Stimulated activated memory B cell treated with anti-CD40 and anti-IgM and Interleukin-4, amounts not matched to agents 10 μg/mL and 1 μg/mL and 100 μg/mL, for 72 hours (primary cell): ENCODE data around the gene HEXD.
"Not testable (repeated sequence)": the region's sequence is repeated elsewhere in the genome, so short reads cannot be mapped to it uniquely, and the experiment has no call there.

ENCODE experiments used
- ATAC-seq: fragments of 150-1000 bp; cut with Tn5 transposase; 2 replicates; pipeline ENCODE4 v1.10.0; 2021
- H3K27ac Mint-ChIP-seq: one replicate; pipeline ENCODE4 v1.8.0; 2022; ENCODE audit warnings: mild to moderate bottlenecking, mixed read lengths
- H3K27me3 Mint-ChIP-seq: one replicate; pipeline ENCODE4 v1.8.0; 2022; ENCODE audit warnings: mixed read lengths
- H3K36me3 Mint-ChIP-seq: one replicate; pipeline ENCODE4 v1.8.0; 2022; ENCODE audit warnings: mixed read lengths
- H3K4me1 Mint-ChIP-seq: one replicate; pipeline ENCODE4 v1.8.0; 2022; ENCODE audit warnings: mixed read lengths
- H3K4me3 Mint-ChIP-seq: one replicate; pipeline ENCODE4 v1.8.0; 2022; ENCODE audit warnings: mild to moderate bottlenecking, moderate library complexity, mixed read lengths
- H3K9me3 Mint-ChIP-seq: one replicate; pipeline ENCODE4 v1.8.0; 2022; ENCODE audit warnings: mixed read lengths

Gene HEXD

DNA sequence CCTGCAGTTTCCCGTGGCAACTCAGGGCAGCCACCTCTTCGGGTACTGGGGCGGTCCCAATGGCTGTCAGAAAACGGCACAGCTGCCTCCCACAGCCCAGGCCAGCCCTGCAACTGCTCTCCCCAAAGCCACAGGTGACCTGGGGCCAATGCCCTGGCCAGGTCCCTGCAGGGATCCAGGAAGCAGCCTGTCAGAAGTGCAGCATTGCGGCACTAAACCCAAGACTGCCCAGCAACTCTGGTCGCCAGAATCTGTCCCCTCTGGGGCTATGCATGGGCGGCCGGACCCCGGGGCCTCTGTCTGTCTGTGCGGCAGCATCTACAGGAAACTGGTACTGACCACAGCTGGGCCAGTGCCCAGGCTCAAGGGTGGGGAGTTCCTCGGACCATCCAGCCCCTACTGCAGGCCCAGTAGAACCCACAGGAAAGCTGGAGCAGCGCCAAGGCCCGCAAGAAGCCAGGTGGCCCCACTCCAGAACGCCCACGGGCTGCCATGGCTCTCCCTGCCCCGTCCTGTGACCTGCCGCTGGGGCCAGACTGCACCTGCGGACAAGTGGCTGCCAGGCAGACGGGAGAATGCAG lies 26.9 kb downstream of the HEXD start:
- Mint-ChIP-seq H3K4me1 (peaks cover 66% of the 10 kb centered on the region), H3K4me3 (no peak overlapping the region), H3K9me3 (no peaks in the 10 kb centered on the region), H3K27ac (no peak overlapping the region), H3K36me3 (peaks cover 35% of the 10 kb centered on the region), H3K27me3 (no peaks in the 10 kb centered on the region)
- ATAC-seq = no peak

DNA sequence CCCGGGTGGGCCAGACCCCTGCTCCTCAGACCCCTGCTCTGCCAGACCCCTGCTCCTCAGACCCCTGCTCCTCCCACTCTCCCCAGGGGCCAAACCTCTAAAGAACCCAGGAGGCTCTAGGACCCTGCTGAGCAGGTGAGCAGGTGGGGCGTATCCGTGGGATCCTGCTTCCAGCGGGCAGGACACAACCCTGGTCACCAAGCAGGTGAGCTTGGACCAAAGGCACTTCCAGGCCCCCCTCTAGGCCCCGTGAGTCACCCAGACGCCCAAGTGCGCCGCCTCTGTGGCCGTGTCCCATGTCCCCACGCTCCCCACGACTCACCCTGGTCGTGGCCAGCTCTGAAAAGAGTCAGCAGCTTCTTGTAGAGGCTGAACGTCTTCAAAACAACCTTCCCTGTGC lies 27.4 kb downstream of the HEXD start:
- H3K27ac Mint-ChIP-seq = no peak overlapping the region
- peaks cover 61% of the 10 kb centered on the region for H3K4me1 Mint-ChIP-seq
- H3K27me3 Mint-ChIP-seq = no peaks in the 10 kb centered on the region
- no peaks in the 10 kb centered on the region for H3K9me3 Mint-ChIP-seq
- H3K36me3 Mint-ChIP-seq = peaks cover 35% of the 10 kb centered on the region
- ATAC-seq = no peak
- no peak overlapping the region for H3K4me3 Mint-ChIP-seq

DNA sequence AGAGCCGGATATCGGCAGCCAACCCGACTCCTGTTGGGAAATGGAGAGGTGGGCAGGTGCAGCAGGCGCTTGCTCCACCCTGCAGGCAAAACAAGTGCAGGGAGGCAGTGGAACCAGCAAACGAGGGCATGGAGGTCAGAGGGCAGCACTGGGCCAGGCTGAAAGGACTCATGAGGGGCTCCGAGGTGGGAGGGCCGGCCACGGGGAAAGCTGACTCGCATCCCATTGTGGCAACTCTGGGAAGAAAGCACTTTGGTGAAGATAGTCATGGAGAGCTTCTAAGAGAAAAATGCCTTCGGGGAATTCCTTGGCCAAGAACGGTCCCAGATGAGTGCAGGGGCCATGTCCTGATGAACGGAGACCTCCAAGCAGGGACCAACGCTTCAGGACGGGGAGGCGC lies 28.0 kb downstream of the HEXD start:
- H3K4me1 Mint-ChIP-seq = peaks cover 59% of the 10 kb centered on the region
- H3K27me3 Mint-ChIP-seq = no peaks in the 10 kb centered on the region
- peaks cover 35% of the 10 kb centered on the region for H3K36me3 Mint-ChIP-seq
- no peaks in the 10 kb centered on the region for H3K9me3 Mint-ChIP-seq
- ATAC-seq = no peak
- peak overlapping the region; percentile 61 for H3K27ac Mint-ChIP-seq
- H3K4me3 Mint-ChIP-seq = no peak overlapping the region

DNA sequence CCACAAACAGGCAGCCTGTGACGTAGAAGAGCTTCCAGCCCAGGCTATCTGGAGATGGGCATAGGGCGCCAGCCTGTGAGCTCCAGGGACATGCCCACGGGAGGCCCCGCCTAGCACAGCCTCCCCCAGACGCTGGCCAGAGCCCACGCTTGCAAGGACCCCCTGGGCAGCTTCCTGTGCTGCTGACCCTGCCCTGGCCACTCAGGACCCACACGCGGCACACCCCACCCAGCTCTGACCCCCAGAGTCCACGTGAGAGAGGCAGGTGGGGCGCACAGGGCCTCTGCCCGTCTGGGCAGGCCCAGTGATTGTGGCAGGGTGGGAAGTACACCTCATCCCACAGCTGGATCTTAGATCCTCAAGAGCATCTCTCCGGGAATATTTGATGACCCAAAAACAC lies 28.5 kb downstream of the HEXD start:
- peak overlapping the region; percentile 61 for H3K27ac Mint-ChIP-seq

DNA sequence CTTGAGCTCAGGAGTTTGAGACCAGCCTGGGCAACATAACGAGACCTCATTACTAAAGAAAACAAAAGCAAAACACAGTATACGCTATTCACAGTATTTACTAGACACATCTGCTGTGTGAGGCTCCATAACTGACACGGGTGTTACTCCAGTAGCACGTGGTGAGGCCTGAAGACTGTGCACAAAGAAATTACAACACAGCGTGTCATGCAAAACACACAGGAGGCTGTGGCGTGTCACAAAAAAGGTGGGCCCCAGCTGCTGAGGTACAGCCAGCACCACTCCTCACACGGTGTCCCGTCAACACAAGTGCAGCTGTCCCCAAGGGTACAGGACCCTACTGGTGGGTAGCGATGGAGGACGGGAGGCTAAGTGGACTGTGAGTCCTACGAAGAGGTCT lies 29.7 kb downstream of the HEXD start:
- peak overlapping the region; percentile 44 for H3K4me3 Mint-ChIP-seq
- no peak for ATAC-seq
- peaks cover 47% of the 10 kb centered on the region for H3K4me1 Mint-ChIP-seq
- H3K27me3 Mint-ChIP-seq = no peaks in the 10 kb centered on the region
- H3K27ac Mint-ChIP-seq = peak overlapping the region; percentile 81
- peaks cover 28% of the 10 kb centered on the region for H3K36me3 Mint-ChIP-seq
- no peaks in the 10 kb centered on the region for H3K9me3 Mint-ChIP-seq

More for the DNA sequence above, 28.5 kb downstream of the HEXD start:
- no peaks in the 10 kb centered on the region for H3K27me3 Mint-ChIP-seq
- no peak for ATAC-seq
- no peaks in the 10 kb centered on the region for H3K9me3 Mint-ChIP-seq
- peak overlapping the region; percentile 12 for H3K4me3 Mint-ChIP-seq
- H3K4me1 Mint-ChIP-seq = peaks cover 59% of the 10 kb centered on the region
- peaks cover 35% of the 10 kb centered on the region for H3K36me3 Mint-ChIP-seq

DNA sequence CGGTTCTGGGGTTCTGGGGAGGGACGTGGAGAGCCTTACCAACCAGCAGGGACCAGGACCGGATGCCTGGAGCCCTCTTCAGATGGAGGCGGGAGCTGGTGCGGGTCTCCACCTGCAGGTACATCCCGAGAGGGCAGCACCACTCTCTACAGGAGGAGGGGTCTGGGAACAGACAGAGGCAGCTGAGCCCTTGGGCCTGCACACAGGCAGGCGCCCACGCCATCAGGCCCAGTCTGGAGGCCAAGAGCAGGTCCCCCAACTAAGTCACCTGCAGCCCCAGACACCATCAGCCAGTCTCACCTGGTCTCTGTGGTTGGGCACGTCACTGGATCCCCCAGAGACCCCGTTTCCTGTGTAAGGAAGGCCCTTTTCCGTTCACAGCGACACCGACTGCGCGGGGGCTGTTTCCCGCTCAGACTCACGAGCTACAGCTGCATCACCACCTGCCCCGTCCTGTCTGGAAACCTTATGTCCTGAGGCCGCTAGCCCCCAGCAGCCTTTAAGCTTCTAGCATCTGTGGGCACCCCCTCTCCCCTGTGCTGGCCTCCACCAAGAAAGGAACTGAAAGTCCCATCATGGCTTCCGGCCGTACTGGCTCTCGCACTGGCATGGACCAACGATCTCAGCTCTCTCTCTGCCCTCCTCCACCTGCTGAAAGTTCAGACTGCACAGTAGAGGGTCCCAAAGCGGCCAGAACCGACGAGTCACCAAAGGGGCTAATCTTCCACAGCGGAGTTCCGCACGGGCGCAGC lies 31.2 kb downstream of the HEXD start:
- H3K9me3 Mint-ChIP-seq = no peaks in the 10 kb centered on the region
- H3K4me1 Mint-ChIP-seq = peaks cover 41% of the 10 kb centered on the region
- peaks cover 22% of the 10 kb centered on the region for H3K36me3 Mint-ChIP-seq

GRCh38 chr17:82449883-82450356 lies 31.8 kb downstream of the HEXD start:
- Mint-ChIP-seq H3K27ac (peak overlapping the region; percentile 96), H3K4me1 (peaks cover 41% of the 10 kb centered on the region), H3K36me3 (peaks cover 22% of the 10 kb centered on the region)

More for the DNA sequence above, 31.2 kb downstream of the HEXD start:
- Mint-ChIP-seq H3K27ac (peak overlapping the region; percentile 96), H3K4me3 (peak overlapping the region; percentile 91), H3K27me3 (no peaks in the 10 kb centered on the region)
- peak; percentile 93 for ATAC-seq

GRCh38 chr17:82450357-82451106 lies 32.4 kb downstream of the HEXD start, which contains the start of gene CYBC1:
TSS of gene CYBC1 (minus strand) at chr17:82450752. CDS start at chr17:82449254, 1,498 bp downstream.
- peaks cover 22% of the 10 kb centered on the region for H3K36me3 Mint-ChIP-seq
- H3K27ac Mint-ChIP-seq = peak within 1 kb of the TSS; percentile 96
- peak within 1 kb of the TSS; percentile 91 for H3K4me3 Mint-ChIP-seq
- H3K9me3 Mint-ChIP-seq = no peaks in the 10 kb centered on the region
- no peaks in the 10 kb centered on the region for H3K27me3 Mint-ChIP-seq
- peak; percentile 79 for ATAC-seq
- peaks cover 41% of the 10 kb centered on the region for H3K4me1 Mint-ChIP-seq

More at GRCh38 chr17:82449883-82450356, 31.8 kb downstream of the HEXD start:
- Mint-ChIP-seq H3K9me3 (no peaks in the 10 kb centered on the region), H3K27me3 (no peaks in the 10 kb centered on the region), H3K4me3 (peak overlapping the region; percentile 91)
- ATAC-seq = peak; percentile 61

DNA sequence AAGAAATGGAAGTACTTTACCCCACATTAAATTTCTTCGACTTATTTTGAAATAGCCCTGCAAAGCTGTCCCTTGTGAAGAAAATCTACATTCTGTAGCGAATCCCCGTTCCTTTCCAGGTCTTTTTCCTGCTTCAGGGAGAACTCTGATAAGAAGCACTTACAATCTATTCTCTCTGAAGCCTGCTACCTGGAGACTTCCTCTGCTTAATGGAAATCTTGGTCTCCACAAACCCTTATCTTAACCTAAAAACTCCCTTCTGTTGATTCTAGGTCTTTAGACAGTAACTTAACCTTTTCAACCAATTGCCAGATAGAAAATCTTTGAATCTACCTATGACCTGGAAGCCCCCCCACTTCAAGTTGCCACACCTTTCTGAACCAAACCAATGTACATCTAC lies 34.0 kb downstream of the HEXD start:
- Mint-ChIP-seq H3K4me1 (peaks cover 34% of the 10 kb centered on the region), H3K36me3 (peaks cover 7% of the 10 kb centered on the region), H3K27me3 (no peaks in the 10 kb centered on the region), H3K27ac (peak overlapping the region; percentile 8), H3K4me3 (no peak overlapping the region), H3K9me3 (no peaks in the 10 kb centered on the region)
- ATAC-seq = no peak

DNA sequence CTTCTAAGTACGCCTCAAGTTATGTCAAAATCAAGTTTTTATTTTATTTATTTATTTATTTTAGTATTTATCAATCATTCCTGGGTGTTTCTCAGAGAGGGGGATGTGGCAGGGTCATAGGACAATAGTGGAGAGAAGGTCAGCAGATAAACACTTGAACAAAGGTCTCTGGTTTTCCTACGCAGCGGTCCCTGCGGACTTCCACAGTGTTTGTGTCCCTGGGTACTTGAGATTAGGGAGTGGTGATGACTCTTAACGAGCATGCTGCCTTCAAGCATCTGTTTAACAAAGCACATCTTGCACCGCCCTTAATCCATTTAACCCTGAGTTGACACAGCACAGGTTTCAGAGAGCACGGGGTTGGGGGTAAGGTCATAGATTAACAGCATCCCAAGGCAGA lies 35.0 kb downstream of the HEXD start:
- H3K9me3 Mint-ChIP-seq, H3K27ac Mint-ChIP-seq, ATAC-seq, H3K4me3 Mint-ChIP-seq, H3K27me3 Mint-ChIP-seq, H3K36me3 Mint-ChIP-seq: not testable (repeated sequence)
- H3K4me1 Mint-ChIP-seq = peaks cover 34% of the 10 kb centered on the region

DNA sequence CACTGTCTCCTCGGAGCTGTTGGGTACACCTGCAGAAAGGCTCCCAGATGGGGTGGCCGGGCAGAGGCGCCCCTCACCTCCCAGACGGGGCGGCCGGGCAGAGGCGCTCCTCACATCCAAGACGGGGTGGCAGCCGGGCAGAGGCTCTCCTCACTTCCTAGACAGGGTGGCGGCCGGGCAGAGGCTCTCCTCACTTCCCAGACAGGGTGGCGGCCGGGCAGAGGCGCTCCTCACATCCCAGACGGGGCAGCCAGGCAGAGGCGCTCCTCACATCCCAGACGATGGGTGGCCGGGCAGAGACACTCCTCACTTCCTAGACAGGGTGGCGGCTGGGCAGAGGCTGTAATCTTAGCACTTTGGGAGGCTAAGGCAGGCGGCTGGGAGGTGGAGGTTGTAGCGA lies 35.6 kb downstream of the HEXD start:
- not testable (repeated sequence) for H3K4me3 Mint-ChIP-seq, H3K27ac Mint-ChIP-seq, H3K9me3 Mint-ChIP-seq, ATAC-seq, H3K36me3 Mint-ChIP-seq, H3K27me3 Mint-ChIP-seq
- H3K4me1 Mint-ChIP-seq = peaks cover 34% of the 10 kb centered on the region

- H3K9me3 Mint-ChIP-seq = no peaks in the 10 kb centered on the region
- H3K27me3 Mint-ChIP-seq = no peaks in the 10 kb centered on the region
- H3K4me3 Mint-ChIP-seq = peak overlapping the region; percentile 97
- H3K4me1 Mint-ChIP-seq = peaks cover 24% of the 10 kb centered on the region
- H3K36me3 Mint-ChIP-seq = peaks cover 11% of the 10 kb centered on the region
- ATAC-seq = peak; percentile 0
- peak overlapping the region; percentile 97 for H3K27ac Mint-ChIP-seq
Measured at GRCh38 chr17:82457073-82457928, 39.2 kb downstream of the HEXD start.

DNA sequence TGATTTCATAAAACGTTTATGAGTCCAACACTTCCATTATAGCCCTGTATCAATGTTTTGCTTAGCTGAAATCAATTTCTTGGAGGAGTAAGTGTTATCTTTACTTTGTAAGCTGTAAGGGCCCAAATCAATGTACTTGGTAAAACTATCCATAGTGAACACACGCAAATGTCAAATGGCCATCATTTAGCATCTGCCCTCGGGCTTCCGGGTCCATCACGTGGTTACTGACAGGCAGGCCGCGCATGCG lies 39.7 kb downstream of the HEXD start:
- peaks cover 17% of the 10 kb centered on the region for H3K36me3 Mint-ChIP-seq
- ATAC-seq = no peak
- peaks cover 24% of the 10 kb centered on the region for H3K4me1 Mint-ChIP-seq
- H3K27ac Mint-ChIP-seq = peak overlapping the region; percentile 97
- peak overlapping the region; percentile 97 for H3K4me3 Mint-ChIP-seq
- H3K9me3 Mint-ChIP-seq = no peaks in the 10 kb centered on the region
- no peaks in the 10 kb centered on the region for H3K27me3 Mint-ChIP-seq

DNA sequence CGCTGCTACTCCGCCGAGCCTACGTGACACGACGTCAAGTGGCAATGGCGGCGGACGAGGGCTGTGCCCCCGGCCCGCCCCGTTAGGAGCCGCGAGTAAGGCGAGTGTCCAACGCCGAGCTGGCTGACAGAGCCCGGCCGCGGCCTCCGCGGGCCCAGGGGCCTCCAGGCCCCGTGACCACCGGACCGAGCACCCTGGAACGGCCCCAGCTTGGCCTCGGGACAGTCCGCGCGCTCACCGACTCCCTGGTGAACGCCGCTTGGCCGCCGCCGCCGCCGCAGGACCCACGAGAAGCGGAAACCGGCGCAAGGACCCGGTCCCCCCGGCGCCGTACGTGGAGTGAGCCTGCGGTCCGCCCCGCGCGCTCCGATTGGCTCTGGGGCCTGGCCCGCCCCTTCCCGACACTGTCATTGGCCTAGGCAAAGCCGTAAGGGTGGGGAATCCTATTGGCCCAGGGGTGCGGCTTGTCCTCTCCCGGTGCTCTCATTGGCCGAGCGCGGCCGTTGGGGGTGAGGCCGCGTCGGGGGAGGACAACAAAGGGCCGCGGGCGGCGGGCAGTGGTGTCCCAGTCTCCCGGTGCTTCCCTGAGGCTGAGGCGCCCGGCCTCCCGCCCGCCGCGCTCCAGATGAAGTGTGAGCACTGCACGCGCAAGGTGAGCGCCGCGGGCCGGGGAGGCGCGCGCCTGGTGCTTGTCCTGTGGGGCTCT lies 40.2 kb downstream of the HEXD start, which contains the start of gene NARF:
TSS of gene NARF (plus strand) at position 563 of the 706 bp plus-strand sequence. CDS start at position 626, 63 bp downstream.
- Mint-ChIP-seq H3K36me3 (peaks cover 21% of the 10 kb centered on the region), H3K27me3 (no peaks in the 10 kb centered on the region), H3K4me3 (peak within 1 kb of the TSS; percentile 97), H3K4me1 (peaks cover 24% of the 10 kb centered on the region), H3K9me3 (no peaks in the 10 kb centered on the region), H3K27ac (peak within 1 kb of the TSS; percentile 97)
- ATAC-seq = peak; percentile 100
